Measurements from ENCODE around the gene CACNA1F.

The CACNA1F gene

DNA sequence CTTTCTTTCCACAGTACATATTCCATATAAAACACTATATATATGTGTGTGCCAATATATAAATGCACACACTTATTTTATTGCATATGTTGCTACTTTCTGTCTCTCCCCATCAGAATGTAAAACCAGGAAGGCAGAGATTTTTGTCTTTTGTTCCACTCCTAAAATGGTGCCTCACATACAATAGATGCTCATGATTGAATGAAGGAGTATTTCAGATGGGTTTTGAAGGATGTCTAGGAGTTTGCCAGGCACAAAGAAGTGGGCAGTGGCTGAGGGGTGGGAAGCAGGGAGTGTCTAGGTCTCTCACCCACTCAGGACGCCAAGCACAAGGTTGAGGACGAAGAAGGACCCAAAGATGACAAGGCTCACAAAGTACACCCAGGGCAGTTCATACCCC lies 5.4 kb downstream of the CACNA1F start:
- DNase-seq (ENCODE audit: low spot score): no peak

- no peak for DNase-seq (ENCODE audit: low spot score)
Observed at GRCh38 chrX:49226946-49227345, 6.2 kb downstream of the CACNA1F start.

- DNase-seq (ENCODE audit: low spot score): no peak
Observed at GRCh38 chrX:49225858-49226257, 7.3 kb downstream of the CACNA1F start.

DNA sequence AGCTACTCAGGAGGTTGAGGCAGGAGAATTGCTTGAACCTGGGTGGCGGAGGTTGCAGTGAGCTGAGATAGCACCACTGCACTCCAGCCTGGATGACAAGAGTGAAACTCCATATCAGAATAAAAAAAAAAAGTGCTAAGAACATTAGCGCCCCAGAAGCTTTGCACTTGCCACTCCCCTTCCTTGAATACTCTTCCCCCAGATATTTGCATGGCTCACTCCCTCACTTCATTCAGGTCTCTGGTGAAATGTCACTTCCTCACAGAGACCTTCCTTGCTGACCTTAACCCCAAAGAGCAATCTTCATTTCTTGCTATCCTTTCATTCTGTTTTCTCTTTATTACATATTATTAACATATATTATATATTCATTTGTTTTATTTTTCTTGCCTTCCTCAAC lies 11.3 kb downstream of the CACNA1F start:
- DNase-seq (ENCODE audit: low spot score): no peak

DNA sequence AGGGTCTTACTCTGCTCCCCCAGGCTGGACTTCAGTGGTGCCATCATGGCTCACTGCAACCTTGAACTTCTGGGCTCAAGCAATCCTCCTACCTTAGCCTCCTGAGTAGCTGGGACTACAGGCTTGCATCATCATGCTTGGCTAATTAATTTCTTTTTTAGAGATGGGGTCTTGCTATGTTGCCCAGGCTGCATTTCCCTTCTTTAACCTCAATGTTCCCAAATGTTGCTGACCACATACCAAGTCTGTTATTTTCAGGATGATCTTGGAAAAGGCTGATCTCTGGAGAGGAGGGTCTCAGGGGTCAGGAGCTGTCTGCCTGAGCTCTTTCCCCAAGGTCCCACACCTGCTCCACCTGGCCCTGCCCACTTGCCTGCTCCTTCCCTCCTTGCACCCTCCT lies 13.0 kb downstream of the CACNA1F start:
- no peak for DNase-seq (ENCODE audit: low spot score)

DNA sequence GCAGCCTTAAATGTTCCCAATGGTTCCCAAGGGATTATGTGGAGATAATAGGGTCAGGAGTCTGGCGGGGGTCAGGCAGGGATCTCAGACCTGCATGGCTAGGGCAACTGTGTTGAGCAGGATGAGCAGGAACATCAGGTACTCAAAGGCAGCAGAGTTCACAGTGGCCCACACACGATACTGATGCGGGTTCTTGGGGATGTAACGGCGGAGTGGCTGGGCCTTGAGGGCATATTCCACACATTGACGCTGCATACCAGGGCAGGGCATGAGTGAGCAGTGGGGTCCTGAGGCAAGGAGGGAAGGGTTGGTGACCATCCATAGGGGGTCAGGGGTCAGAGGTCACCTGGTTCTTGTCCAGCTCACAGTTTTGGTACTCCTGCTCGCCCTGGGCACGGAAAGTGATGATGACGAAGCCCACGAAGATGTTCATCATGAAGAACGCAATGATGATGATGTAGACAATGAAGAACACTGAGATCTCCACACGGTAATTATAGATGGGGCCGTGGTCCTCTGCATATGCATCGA lies 18.1 kb downstream of the CACNA1F start:
- no peak for DNase-seq (ENCODE audit: low spot score)

DNA sequence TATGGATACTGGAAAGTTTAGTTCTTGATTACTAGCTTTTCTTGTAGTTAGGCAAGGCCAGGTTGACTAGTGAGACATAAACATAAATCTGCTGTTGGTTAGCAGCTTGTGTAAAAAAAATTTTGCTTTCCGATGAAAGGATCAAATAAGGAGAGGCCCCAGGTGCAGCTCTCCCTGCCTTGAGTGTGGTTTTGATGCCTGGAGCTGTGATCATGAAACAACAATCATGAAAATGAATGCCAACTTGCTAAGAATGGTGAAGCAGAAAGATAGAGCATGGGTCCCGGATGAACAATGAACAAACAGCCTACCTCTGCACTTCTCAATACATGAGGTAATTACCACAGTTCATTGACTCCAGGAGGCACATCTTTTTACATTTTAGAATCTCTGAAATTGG lies 18.7 kb downstream of the CACNA1F start:
- no peak for DNase-seq (ENCODE audit: low spot score)

- no peak for DNase-seq (ENCODE audit: low spot score)
Observed at GRCh38 chrX:49212861-49213260, 20.3 kb downstream of the CACNA1F start.

DNA sequence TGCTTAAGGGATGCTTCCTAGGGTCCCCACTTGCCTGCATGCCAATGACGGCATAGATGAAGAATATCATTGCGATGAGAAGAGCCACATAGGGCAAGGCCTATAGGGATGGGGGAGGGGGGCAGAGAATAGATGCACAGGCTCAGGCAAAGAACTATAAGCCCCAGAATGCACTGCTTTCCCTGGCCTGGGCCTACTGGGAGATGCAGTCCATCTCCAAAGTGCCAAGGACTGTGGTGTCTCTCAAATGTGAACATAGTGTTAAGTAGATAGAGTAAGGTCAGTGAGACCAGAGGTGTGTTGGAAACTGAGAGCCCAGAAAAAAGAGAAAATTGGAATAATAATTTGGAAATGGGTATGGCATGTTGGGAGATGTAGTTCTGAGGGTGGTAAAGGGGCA lies 20.9 kb downstream of the CACNA1F start:
- DNase-seq (ENCODE audit: low spot score): no peak

DNA sequence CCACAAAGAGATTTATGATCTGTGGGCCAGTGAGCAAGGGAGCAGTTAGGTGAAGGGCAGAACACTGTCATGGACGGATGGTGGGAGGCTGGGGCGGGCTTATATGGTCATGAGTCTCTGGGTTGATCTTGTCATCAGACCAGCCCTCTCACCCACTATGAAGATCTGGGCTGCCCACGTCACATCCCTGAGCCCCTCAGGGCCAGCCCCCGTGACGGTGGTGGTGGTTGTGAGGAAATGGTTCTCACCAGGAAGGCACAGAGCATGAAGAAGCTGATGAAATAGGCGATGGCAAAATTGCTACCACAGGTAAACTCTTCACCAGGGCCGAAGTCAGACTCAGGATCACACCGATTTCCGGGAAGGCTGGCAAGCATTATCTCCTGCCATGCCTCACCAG lies 22.1 kb downstream of the CACNA1F start:
- no peak for DNase-seq (ENCODE audit: low spot score)

GRCh38 chrX:49210406-49210805 lies 22.7 kb downstream of the CACNA1F start:
- DNase-seq (ENCODE audit: low spot score): no peak

GRCh38 chrX:49209434-49210251 lies 23.5 kb downstream of the CACNA1F start:
- DNase-seq (ENCODE audit: low spot score): no peak

- no peak for DNase-seq (ENCODE audit: low spot score)
Observed at GRCh38 chrX:49208399-49208798, 24.7 kb downstream of the CACNA1F start.

DNA sequence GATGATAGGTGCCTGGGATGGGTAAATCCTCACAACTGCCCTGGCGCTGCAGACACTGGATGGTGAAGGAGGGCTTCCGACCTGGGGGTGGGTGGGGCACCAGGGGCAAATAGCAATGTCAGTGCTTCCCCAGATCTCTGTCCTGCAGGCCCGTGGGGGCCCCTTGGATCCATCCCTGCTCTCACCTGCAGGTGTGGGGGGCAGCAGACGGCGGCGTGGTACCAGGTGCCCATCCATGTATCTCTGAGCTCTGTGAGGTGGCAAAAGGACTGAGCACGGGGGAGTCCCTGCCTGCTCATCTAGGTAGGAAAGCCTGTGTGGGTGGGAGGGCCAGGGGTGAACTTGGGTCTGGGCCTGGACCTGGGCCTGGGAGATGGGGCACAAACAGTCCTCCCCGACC lies 26.6 kb downstream of the CACNA1F start:
- DNase-seq (ENCODE audit: low spot score): no peak

DNA sequence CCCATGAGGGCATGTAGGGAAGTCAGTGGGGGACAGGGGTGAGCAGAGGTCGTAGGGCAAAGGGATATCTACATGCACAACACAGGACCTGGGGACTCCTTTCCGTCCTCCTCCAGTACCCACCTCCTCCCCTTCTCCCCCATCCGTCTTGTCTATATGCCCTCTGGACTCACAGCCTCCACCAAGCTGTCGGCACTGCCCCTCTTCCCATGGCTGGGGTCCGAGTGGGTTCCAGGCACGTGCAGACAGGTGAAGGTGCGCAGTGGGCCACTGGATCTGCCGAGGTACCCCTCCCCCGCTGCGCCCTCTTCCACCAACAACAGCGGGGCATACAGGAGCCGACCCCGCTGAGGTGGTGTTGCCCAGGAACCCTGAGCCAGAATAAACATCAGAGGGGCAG lies 27.7 kb downstream of the CACNA1F start:
- no peak for DNase-seq (ENCODE audit: low spot score)

- DNase-seq (ENCODE audit: low spot score): no peak
Observed at GRCh38 chrX:49204709-49205108, 28.4 kb downstream of the CACNA1F start.

- no peak for DNase-seq (ENCODE audit: low spot score)
Observed at GRCh38 chrX:49204017-49204416, 29.1 kb downstream of the CACNA1F start.

- no peak for DNase-seq (ENCODE audit: low spot score)
Observed at GRCh38 chrX:49203536-49203935, 29.6 kb downstream of the CACNA1F start.

DNA sequence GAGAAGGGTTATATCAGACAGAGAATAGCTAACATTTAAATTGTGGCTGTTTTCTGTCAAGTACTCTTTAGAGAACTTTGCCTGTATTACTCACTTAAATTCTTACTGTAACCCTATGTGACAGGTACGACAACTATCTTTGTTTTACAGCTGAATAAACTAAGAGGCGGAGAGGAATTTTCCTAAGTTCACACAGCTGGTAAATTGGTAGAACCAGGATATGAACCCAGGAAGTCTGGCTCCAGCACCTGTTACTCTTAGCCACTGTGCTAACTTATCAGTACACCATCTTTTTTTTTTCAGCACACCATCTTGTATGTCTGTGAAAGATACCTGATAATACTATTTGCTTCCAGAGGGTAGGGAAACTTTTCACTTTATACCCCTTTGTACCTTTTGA lies 31.1 kb downstream of the CACNA1F start:
- no peak for DNase-seq (ENCODE audit: low spot score)

GRCh38 chrX:49199906-49200771 lies 33.0 kb downstream of the CACNA1F start, which contains the start of gene SYP:
TSS of gene SYP (minus strand) at chrX:49200193. CDS start at chrX:49200186, 7 bp downstream.
- DNase-seq (ENCODE audit: low spot score): peak; percentile 97

DNA sequence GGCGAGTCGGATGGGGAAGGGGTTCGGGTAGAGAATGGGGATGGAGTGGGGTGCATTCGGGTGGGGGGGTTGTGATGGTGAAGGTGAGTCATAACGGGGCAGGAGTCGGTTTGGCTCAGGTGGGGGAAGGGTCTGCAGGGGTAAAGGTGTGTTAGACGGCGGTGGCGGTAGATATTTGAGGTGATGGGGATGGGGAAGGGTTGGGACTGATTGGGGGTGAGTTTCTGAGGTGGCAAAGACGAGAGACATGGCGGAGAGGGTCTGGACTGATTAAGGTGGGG lies 33.9 kb downstream of the CACNA1F start:
- DNase-seq (ENCODE audit: low spot score): no peak

DNA sequence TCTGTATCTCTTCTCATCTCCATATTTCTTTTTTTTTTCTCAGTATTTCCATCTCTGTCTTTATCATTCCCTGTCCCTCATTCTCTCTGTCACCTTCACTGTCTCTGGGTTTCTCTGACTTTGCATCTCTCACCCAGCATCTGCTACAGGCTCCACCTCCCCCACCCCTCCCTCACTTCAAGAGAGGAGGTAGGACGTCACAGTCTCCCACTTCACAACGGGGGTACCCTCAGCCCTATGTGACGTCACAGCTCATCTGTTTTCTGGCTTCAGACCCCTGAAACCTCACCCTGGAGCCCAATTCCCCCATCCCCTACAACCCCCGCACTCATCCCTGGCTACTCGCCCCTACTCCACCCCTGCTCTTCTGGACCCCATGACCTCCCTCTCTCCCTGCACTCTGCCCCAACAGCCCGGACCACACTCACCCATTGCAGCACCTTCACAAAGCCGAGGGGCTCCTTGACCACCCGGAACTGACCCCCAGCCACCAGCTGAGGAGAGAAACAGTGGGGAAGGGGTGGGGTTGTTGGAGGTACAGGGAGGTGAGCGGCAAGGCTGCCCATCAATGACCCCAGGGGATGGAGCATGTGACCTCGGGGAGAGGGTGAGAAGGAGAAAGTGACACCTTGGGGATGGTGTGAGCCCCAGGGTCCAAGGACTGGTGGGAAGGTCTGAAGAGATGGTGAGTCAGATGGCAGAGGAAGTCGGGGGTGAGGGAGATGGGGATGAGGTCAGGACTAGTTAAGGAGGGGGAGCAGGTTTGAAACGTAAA lies 34.4 kb downstream of the CACNA1F start:
- no peak for DNase-seq (ENCODE audit: low spot score)
